HG03066 (cell line): ENCODE results near the gene ZC3H14.

Source experiments
- ATAC-seq: cut with Tn5 transposase; IDR thresholded peaks from one replicate; pipeline ENCODE4 v1.9.1; 2021; ENCODE audit warnings: low read depth; ENCODE audit not compliant: unreplicated experiment

The ZC3H14 gene

GRCh38 chr14:88668448-88669116, 105.7 kb downstream of the ZC3H14 start:
- peak; percentile 62 for ATAC-seq

GRCh38 chr14:88669346-88669745, 106.5 kb downstream of the ZC3H14 start:
- no peak for ATAC-seq
